ENCODE data around the gene FKBP7.

- TF ChIP-seq EZH2 (IDR thresholded peaks at IDR 0.05; ENCODE audit: insufficient read depth, poor library complexity, severe bottlenecking) (no peak), EZH2phosphoT487 (IDR thresholded peaks at IDR 0.05; ENCODE audit: insufficient read depth, low read depth) (no peak)
Observed at GRCh38 chr2:178473931-178474330, 4.5 kb downstream of the FKBP7 start.

Data from GM23248 (cell line).